Glutamatergic neuron (in vitro differentiated cells): ENCODE data around the gene C1orf226. TPM values are rescaled to one million over a fixed set of nuclear protein-coding genes. Genes with fewer than 3 reads are reported as not detected.
"Not testable (repeated sequence)": the region's sequence is repeated elsewhere in the genome, so short reads cannot be mapped to it uniquely, and the experiment has no call there.

Experiments used
- DNase-seq: peaks from one replicate; pipeline ENCODE4 v3.0.0; 2022
- H3K27ac Mint-ChIP-seq: one replicate; pipeline ENCODE4 v1.8.0; 2020; ENCODE audit warnings: mild to moderate bottlenecking, mixed read lengths, inconsistent platforms; ENCODE audit not compliant: unreplicated experiment
- H3K27me3 Mint-ChIP-seq: one replicate; pipeline ENCODE4 v1.8.0; 2020; ENCODE audit warnings: mild to moderate bottlenecking, moderate library complexity, mixed read lengths, inconsistent platforms; ENCODE audit not compliant: unreplicated experiment
- H3K36me3 Mint-ChIP-seq: one replicate; pipeline ENCODE4 v1.8.0; 2020; ENCODE audit warnings: mild to moderate bottlenecking, mixed read lengths, inconsistent platforms; ENCODE audit not compliant: unreplicated experiment
- H3K4me1 Mint-ChIP-seq: one replicate; pipeline ENCODE4 v1.8.0; 2020; ENCODE audit warnings: mild to moderate bottlenecking, low read depth, mixed read lengths, inconsistent platforms; ENCODE audit not compliant: unreplicated experiment
- H3K4me3 Mint-ChIP-seq: one replicate; pipeline ENCODE4 v1.8.0; 2020; ENCODE audit warnings: mild to moderate bottlenecking, mixed read lengths, inconsistent platforms; ENCODE audit not compliant: unreplicated experiment
- H3K9me3 Mint-ChIP-seq: one replicate; pipeline ENCODE4 v1.8.0; 2020; ENCODE audit warnings: mild to moderate bottlenecking, moderate library complexity, mixed read lengths, inconsistent platforms; ENCODE audit not compliant: unreplicated experiment
- total RNA-seq: library from RNA; stranded (reverse); fragmentation: NEBNext Ultra II Directional; extraction: Animal tissue kit (Norgen Biotek cat#: 25700); gene quantifications from one replicate; pipeline ENCODE4 v1.2.1, GENCODE V29; 2021; ENCODE audit not compliant: unreplicated experiment
- TF ChIP-seq, protein P1 (sequence below): fragments of 200-600 bp; sonication (generic); IDR thresholded peaks from one replicate; pipeline ENCODE4 v1.5.0; 2021; ENCODE audit not compliant: partially characterized antibody, unreplicated experiment

The C1orf226 gene
- total RNA-seq, 1 donor from 2014 or later, result 12.3 TPM

DNA sequence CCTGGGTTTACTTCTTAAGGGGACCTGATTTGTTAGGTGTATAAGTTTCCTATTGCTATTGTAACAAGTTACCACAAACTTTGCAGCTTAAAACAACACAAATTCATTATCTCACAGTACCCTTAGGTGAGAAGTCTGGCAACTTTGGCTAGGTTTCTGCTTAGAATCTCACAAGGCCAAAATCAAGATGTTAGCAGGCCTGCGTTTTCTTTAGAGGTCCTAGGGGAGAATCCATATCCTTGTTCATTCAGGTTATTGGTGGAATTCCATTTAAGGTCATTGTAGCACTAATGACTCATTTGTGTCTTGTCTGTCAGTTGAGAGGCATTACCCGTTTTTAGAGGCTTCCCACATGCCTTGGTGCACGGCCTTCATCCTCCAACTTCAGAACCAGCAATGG, 38.6 kb downstream of the C1orf226 start:
- Mint-ChIP-seq H3K27ac (no peak overlapping the region), H3K27me3 (no peaks in the 10 kb centered on the region), H3K9me3 (no peaks in the 10 kb centered on the region), H3K36me3 (no peaks in the 10 kb centered on the region), H3K4me1 (no peaks in the 10 kb centered on the region), H3K4me3 (no peak overlapping the region)
- TF ChIP-seq, protein P1, sequence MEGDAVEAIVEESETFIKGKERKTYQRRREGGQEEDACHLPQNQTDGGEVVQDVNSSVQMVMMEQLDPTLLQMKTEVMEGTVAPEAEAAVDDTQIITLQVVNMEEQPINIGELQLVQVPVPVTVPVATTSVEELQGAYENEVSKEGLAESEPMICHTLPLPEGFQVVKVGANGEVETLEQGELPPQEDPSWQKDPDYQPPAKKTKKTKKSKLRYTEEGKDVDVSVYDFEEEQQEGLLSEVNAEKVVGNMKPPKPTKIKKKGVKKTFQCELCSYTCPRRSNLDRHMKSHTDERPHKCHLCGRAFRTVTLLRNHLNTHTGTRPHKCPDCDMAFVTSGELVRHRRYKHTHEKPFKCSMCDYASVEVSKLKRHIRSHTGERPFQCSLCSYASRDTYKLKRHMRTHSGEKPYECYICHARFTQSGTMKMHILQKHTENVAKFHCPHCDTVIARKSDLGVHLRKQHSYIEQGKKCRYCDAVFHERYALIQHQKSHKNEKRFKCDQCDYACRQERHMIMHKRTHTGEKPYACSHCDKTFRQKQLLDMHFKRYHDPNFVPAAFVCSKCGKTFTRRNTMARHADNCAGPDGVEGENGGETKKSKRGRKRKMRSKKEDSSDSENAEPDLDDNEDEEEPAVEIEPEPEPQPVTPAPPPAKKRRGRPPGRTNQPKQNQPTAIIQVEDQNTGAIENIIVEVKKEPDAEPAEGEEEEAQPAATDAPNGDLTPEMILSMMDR, result no peak
- no peak for DNase-seq

DNA sequence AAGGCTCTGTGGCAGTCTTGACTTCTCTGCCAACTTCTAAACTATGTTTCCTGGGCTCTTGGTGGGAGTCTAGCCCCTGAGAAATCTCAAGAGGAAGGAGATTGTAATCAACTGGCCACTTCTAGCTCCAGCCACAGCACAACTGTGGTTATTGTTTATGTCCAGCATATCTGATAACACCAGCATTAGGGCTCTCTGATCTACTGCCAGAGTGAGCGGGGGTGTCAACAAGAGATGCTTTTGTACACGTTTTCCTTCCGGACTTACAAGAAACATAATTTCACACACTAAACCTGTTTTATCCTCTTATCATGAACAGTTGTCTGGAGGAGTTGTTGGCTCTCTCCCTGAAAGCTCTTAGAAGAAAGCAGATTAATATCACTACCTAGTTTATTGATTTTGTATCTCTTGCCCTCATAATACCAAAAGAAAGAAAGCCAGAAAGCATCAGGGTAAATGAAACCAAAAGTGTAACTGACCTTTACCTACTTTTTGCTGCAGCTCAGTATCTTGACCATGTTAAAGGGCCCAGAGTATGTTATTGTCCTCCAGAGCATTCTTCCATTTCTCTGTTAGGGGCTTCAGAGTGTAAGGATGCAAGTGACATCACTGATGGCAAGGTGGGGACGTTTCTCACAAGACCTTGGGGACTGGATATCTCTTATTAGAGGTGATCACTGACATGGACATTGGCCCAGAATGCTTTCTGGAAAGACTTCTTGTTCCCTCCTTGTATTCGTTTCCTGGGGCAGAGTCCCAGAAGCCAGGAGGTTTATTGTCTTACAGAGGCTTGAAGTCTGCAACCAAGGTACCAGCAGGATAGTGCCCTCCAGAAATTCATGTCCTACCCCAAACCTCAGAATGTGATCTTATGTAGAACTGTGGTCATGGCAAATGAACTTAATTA, 40.0 kb downstream of the C1orf226 start:
- Mint-ChIP-seq H3K36me3 (no peaks in the 10 kb centered on the region), H3K4me1 (no peaks in the 10 kb centered on the region), H3K27me3 (no peaks in the 10 kb centered on the region), H3K9me3 (no peaks in the 10 kb centered on the region), H3K27ac (no peak overlapping the region), H3K4me3 (no peak overlapping the region)
- TF ChIP-seq, protein P1, result no peak
- no peak for DNase-seq

DNA sequence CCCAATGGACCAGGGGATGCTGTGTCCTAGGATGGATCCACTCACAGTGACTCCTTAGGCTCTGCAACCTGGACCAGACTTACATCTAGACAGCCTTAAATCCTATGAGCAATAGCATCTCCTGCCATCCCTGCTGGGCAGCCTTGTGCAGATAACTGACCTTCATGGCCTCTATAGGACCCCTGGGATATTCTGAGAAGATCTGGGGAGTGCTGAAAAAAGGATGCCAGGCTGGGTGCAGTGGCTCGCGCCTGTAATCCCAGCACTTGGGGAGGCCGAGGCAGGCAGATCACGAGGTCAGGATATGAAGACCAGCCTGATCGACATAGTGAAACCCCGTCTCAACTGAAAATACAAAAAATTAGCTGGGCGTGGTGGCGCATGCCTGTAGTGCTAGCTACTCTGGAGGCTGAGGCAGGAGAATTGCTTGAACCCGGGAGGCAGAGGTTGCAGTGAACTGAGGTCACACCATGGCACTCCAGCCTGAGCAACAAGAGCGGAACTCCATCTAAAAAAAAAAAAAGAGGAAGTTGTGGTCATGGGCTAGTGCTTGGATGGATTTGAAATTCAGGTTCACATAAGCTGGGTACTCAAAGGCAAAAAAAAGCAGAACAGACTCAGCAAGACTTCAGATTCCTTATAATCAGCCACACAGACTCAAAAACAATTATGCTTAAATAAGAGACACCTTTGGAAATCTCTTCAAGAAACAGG, 41.3 kb downstream of the C1orf226 start:
- Mint-ChIP-seq H3K27me3 (no peaks in the 10 kb centered on the region), H3K27ac (no peak overlapping the region), H3K36me3 (no peaks in the 10 kb centered on the region), H3K4me3 (no peak overlapping the region), H3K4me1 (no peaks in the 10 kb centered on the region), H3K9me3 (no peaks in the 10 kb centered on the region)
- TF ChIP-seq, protein P1, result no peak
- no peak for DNase-seq

DNA sequence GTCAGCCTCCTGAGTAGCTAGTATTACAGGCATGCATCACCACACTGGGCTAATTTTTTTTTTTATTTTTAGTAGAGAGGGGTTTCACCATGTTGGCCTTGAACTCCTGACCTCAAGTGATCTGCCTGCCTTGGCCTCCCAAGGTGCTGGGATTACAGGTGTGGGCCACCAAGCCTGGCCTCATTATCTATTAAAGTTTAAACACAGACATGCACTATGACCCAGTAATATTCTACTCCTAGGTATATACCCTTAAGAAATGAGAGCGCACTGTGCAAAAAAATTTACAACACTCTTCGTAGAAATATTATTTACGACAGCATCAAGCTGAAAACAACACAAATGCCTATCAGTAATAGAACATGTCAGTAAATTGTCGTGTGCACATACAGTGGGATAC, 49.1 kb downstream of the C1orf226 start:
- no peaks in the 10 kb centered on the region for H3K9me3 Mint-ChIP-seq

DNA sequence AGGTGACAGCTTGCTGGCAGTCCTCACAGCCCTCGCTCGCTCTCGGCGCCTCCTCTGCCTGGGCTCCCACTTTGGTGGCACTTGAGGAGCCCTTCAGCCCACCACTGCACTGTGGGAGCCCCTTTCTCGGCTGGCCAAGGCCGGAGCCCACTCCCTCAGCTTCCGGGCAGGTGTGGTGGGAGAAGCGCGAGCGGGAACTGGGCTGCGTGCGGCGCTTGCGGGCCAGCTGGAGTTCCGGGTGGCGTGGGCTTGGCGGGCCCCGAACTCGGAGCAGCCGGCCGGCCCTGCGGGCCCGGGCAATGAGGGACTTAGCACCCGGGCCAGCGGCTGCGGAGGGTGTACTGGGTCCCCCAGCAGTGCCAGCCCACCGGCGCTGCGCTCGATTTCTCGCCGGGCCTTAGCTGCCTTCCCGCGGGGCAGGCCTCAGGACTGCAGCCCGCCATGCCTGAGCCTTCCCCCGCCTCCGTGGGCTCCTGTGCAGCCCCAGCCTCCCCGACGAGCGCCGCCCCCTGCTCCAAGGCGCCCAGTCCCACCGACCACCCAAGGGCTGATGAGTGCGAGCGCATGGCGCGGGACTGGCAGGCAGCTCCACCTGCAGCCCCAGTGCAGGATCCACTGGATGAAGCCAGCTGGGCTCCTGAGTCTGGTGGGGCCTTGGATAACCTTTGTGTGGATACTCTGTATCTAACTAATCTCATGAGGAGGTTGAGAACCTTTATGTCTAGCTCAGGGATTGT, 51.6 kb downstream of the C1orf226 start:
- H3K9me3 Mint-ChIP-seq, H3K27ac Mint-ChIP-seq, H3K36me3 Mint-ChIP-seq, H3K27me3 Mint-ChIP-seq, H3K4me3 Mint-ChIP-seq, DNase-seq, H3K4me1 Mint-ChIP-seq: not testable (repeated sequence)

More for the DNA sequence above, 49.1 kb downstream of the C1orf226 start:
- Mint-ChIP-seq H3K4me1 (no peaks in the 10 kb centered on the region), H3K27ac (no peak overlapping the region), H3K27me3 (no peaks in the 10 kb centered on the region), H3K4me3 (no peak overlapping the region), H3K36me3 (no peaks in the 10 kb centered on the region)
- TF ChIP-seq, protein P1, result no peak
- no peak for DNase-seq
